Caco-2 (cell line): Measurements from ENCODE around the gene UNC5B. TPM values are rescaled to one million over a fixed set of nuclear protein-coding genes. Genes with fewer than 3 reads are reported as not detected.

Experiments used
- BruUV-seq: library from RNA; stranded (reverse); fragments of 400-500 nt; replicated peaks from 2 replicates; lab custom pipeline; 2021; lab: Mats Ljungman, UMichigan
- CTCF ChIA-PET: fragments of 300-600 bp; sonication (Branson Sonifier 250); formaldehyde crosslinking; loops from one replicate; lab custom pipeline; 2022; ENCODE audit warnings: antibody characterized with exemption; lab: Charles Lee
- POLR2A ChIA-PET: fragments of 300-600 bp; sonication (Branson Sonifier 250); formaldehyde crosslinking; loops from one replicate; lab custom pipeline; 2022; ENCODE audit warnings: antibody characterized with exemption; lab: Charles Lee
- DNase-seq, 2 experiments: peaks; one replicate each; pipeline versions ENCODE4 v3.0.0 to v3.0.0-alpha.2; 2020 to 2022
- H3K27me3 ChIP-seq: replicated peaks from 2 replicates; pipeline ENCODE4 v1.6.0; 2011; ENCODE audit warnings: low read length; ENCODE audit not compliant: control insufficient read depth, insufficient read depth
- H3K36me3 ChIP-seq: 2 replicates; pipeline ENCODE4 v1.5.1; 2011; ENCODE audit warnings: low read length; ENCODE audit not compliant: control insufficient read depth, insufficient read depth
- H3K4me1 ChIP-seq: fragments of 250-450 bp; sonication (Bioruptor Pico); 2 replicates; pipeline ENCODE4 v1.5.1; 2020; ENCODE audit warnings: mild to moderate bottlenecking
- H3K4me3 ChIP-seq: 2 replicates; pipeline ENCODE4 v1.5.1; 2011; ENCODE audit warnings: low read depth, mild to moderate bottlenecking, control low read depth, low read length
- H3K9me3 ChIP-seq: fragments of 250-450 bp; sonication (Bioruptor Pico); 2 replicates; pipeline ENCODE4 v1.5.1; 2020; ENCODE audit warnings: mild to moderate bottlenecking, moderate library complexity
- H3K27ac Mint-ChIP-seq: one replicate; pipeline ENCODE4 v1.8.0; 2022; ENCODE audit warnings: mixed read lengths; ENCODE audit not compliant: unreplicated experiment
- H3K27me3 Mint-ChIP-seq: one replicate; pipeline ENCODE4 v1.8.0; 2022; ENCODE audit warnings: mixed read lengths; ENCODE audit not compliant: insufficient read depth, unreplicated experiment
- H3K36me3 Mint-ChIP-seq: one replicate; pipeline ENCODE4 v1.8.0; 2022; ENCODE audit warnings: mild to moderate bottlenecking, mixed read lengths; ENCODE audit not compliant: insufficient read depth, unreplicated experiment
- H3K4me1 Mint-ChIP-seq: one replicate; pipeline ENCODE4 v1.8.0; 2022; ENCODE audit warnings: low read depth, mixed read lengths; ENCODE audit not compliant: unreplicated experiment
- H3K4me3 Mint-ChIP-seq: one replicate; pipeline ENCODE4 v1.8.0; 2022; ENCODE audit warnings: mild to moderate bottlenecking, moderate library complexity, mixed read lengths; ENCODE audit not compliant: unreplicated experiment
- H3K9me3 Mint-ChIP-seq: one replicate; pipeline ENCODE4 v1.8.0; 2022; ENCODE audit warnings: mixed read lengths; ENCODE audit not compliant: unreplicated experiment
- intact Hi-C: fragments of 100-400 bp; cut with micrococcal nuclease; formaldehyde crosslinking; loops from one replicate; pipeline ENCODE4 v1.10.0; 2022; ENCODE audit not compliant: unreplicated experiment
- total RNA-seq: library from RNA; stranded (reverse); gene quantifications from 2 replicates; pipeline ENCODE4 v1.2.3, GENCODE V29; 2022
- TF ChIP-seq, protein P1 (sequence below), 2 experiments: fragments of 200-600 bp in 1 of 2; IDR thresholded peaks; 1 replicate in 1 of 2; 2 replicates in 1 of 2; pipeline versions ENCODE4 v1.5.1 to v1.8.0; 2011 to 2022; ENCODE audit warnings: antibody characterized with exemption in 1 of 2, control low read depth in 1 of 2, inconsistent platforms in 1 of 2, low read depth in 1 of 2, low read length in 1 of 2, mild to moderate bottlenecking in 1 of 2, moderate library complexity in 1 of 2; ENCODE audit not compliant: insufficient read depth in 1 of 2, severe bottlenecking in 1 of 2, unreplicated experiment in 1 of 2

The UNC5B gene
- total RNA-seq, 1 experiment from 2014 or later = 22.4 TPM

DNA sequence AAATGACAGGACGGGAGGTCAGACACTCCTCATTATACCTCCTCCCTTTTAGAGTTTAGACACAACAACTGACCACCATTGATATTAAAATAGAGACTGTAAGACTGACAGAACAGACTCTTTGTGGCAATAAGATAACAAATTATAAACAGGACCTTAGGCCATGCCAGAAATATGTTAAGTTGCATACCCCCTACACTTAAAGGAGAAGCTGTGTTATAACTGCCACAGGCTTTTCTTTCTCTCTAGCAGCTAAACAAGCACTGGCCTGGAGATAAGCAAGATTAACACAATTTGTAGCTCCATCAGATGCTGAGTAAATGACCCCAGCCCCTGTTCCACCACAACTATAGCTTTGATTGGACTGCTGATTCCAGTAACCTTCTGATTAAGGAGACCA lies 10.5 kb upstream of the UNC5B start:
- no TSS peak for BruUV-seq
- Histone ChIP-seq H3K4me3 (no peak overlapping the region), H3K27me3 (no peaks in the 10 kb centered on the region; the same call in 1 of the 2 replicates), H3K9me3 (peaks cover 23% of the 10 kb centered on the region), H3K36me3 (no peaks in the 10 kb centered on the region), H3K4me1 (no peaks in the 10 kb centered on the region)
- POLR2A ChIA-PET = no interaction called here
- CTCF ChIA-PET = no interaction called here
- no peaks in the 10 kb centered on the region for H3K4me1 Mint-ChIP-seq
- H3K27ac Mint-ChIP-seq = no peak overlapping the region
- H3K36me3 Mint-ChIP-seq = peaks cover 5% of the 10 kb centered on the region
- no peak for DNase-seq
- peaks cover 23% of the 10 kb centered on the region for H3K9me3 Mint-ChIP-seq
- intact Hi-C loops = loop anchor here (10.0 kb wide), 1 partner anchor 387 kb away; the partner anchor contains the start of gene SGPL1
- TF ChIP-seq, protein P1, sequence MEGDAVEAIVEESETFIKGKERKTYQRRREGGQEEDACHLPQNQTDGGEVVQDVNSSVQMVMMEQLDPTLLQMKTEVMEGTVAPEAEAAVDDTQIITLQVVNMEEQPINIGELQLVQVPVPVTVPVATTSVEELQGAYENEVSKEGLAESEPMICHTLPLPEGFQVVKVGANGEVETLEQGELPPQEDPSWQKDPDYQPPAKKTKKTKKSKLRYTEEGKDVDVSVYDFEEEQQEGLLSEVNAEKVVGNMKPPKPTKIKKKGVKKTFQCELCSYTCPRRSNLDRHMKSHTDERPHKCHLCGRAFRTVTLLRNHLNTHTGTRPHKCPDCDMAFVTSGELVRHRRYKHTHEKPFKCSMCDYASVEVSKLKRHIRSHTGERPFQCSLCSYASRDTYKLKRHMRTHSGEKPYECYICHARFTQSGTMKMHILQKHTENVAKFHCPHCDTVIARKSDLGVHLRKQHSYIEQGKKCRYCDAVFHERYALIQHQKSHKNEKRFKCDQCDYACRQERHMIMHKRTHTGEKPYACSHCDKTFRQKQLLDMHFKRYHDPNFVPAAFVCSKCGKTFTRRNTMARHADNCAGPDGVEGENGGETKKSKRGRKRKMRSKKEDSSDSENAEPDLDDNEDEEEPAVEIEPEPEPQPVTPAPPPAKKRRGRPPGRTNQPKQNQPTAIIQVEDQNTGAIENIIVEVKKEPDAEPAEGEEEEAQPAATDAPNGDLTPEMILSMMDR (IDR thresholded peaks at IDR 0.05; ENCODE audit: insufficient read depth in 1 of 2, low read depth in 1 of 2, low read length in 1 of 2, severe bottlenecking in 1 of 2, unreplicated experiment in 1 of 2) = no peak
- H3K4me3 Mint-ChIP-seq = no peak overlapping the region
- peaks cover 22% of the 10 kb centered on the region for H3K27me3 Mint-ChIP-seq

DNA sequence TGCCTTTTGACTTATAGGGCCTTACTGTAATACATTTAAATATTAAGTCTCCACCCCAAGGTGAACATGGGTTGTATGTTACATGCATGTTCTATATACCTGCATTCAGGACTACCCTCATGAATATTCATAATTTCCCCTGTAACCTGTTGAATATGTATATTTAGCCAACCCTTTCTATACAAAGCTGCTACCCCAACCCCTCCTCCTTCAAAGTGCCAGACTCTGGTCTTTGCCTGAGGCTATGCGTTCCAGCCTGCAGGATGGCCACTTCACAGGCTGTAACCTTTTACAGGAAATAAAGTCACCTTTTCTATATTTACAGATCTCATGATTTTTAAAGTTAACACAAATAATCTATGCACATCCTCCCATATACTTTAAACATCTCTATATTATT lies 10.1 kb upstream of the UNC5B start:
- Mint-ChIP-seq H3K9me3 (peaks cover 18% of the 10 kb centered on the region), H3K27ac (no peak overlapping the region), H3K4me3 (no peak overlapping the region), H3K27me3 (peaks cover 27% of the 10 kb centered on the region), H3K4me1 (no peaks in the 10 kb centered on the region), H3K36me3 (peaks cover 5% of the 10 kb centered on the region)
- no peak overlapping the region for H3K4me3 ChIP-seq
- H3K4me1 ChIP-seq = no peaks in the 10 kb centered on the region
- ChIA-PET POLR2A (no interaction called here), CTCF (no interaction called here)
- H3K36me3 ChIP-seq = no peaks in the 10 kb centered on the region
- intact Hi-C loops = loop anchor here (10.0 kb wide), 1 partner anchor 388 kb away; the partner anchor contains the start of gene SGPL1
- peaks cover 21% of the 10 kb centered on the region for H3K9me3 ChIP-seq
- TF ChIP-seq, protein P1 (IDR thresholded peaks at IDR 0.05; ENCODE audit: insufficient read depth in 1 of 2, low read depth in 1 of 2, low read length in 1 of 2, severe bottlenecking in 1 of 2, unreplicated experiment in 1 of 2) = no peak
- DNase-seq = peak in 1 of 2 experiments; percentile 32
- no peaks in the 10 kb centered on the region; the same call in 1 of the 2 replicates for H3K27me3 ChIP-seq
- BruUV-seq = no TSS peak

DNA sequence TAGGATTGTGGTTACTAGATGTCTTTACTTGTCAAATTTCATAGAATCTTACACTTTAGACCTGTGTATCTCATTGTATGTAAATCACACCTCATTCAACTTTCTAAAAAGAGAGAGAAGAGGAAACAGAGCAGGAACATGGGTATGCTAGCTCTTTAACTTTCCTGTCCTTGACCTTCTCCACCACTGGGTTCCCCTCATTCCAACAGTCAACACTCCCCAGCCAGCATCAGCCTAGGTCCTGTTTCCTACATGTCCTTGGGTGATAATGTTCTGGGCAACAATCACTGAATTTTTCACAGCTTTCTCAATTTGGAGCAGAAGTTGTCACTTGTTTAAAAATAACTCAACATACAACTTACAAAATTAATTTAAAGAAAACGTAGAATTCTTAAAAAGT lies 9.2 kb upstream of the UNC5B start:
- peaks cover 27% of the 10 kb centered on the region for H3K27me3 Mint-ChIP-seq
- CTCF ChIA-PET = no interaction called here
- H3K9me3 Mint-ChIP-seq = peaks cover 10% of the 10 kb centered on the region
- POLR2A ChIA-PET = no interaction called here
- intact Hi-C loops = loop anchor here (10.0 kb wide), 1 partner anchor 388 kb away; the partner anchor contains the start of gene SGPL1
- BruUV-seq = no TSS peak
- TF ChIP-seq, protein P1 (IDR thresholded peaks at IDR 0.05; ENCODE audit: insufficient read depth in 1 of 2, low read depth in 1 of 2, low read length in 1 of 2, severe bottlenecking in 1 of 2, unreplicated experiment in 1 of 2) = no peak
- no peaks in the 10 kb centered on the region for H3K4me1 Mint-ChIP-seq
- Histone ChIP-seq H3K4me1 (no peaks in the 10 kb centered on the region), H3K36me3 (no peaks in the 10 kb centered on the region), H3K4me3 (no peak overlapping the region), H3K9me3 (peaks cover 13% of the 10 kb centered on the region), H3K27me3 (no peaks in the 10 kb centered on the region; the same call in 1 of the 2 replicates)
- no peak for DNase-seq
- peaks cover 5% of the 10 kb centered on the region for H3K36me3 Mint-ChIP-seq
- H3K4me3 Mint-ChIP-seq = no peak overlapping the region
- H3K27ac Mint-ChIP-seq = no peak overlapping the region
